Lung (tissue), 5 donors: ENCODE results near the gene FBXO28. TPM values are rescaled to one million over a fixed set of nuclear protein-coding genes. Genes with fewer than 3 reads are reported as not detected.

Experiments
- polyA plus RNA-seq, 2 donors: library from polyadenylated mRNA; stranded (reverse); fragments of 200-250 nt; gene quantifications; one replicate each; pipeline ENCODE4 v1.2.1, GENCODE V29; 2013
- small RNA-seq: library from RNA; depleted of rRNA; stranded (forward); fragments of <200 nt; gene quantifications from one replicate; pipeline ENCODE3, GENCODE V24; 2014; ENCODE audit warnings: low replicate concordance
- total RNA-seq, 2 donors: library from RNA; depleted of rRNA in 1 of 2; stranded (reverse); fragments of >200 nt in 1 of 2; gene quantifications; one replicate each; pipeline ENCODE4 v1.2.1, GENCODE V29; 2014 to 2021
- donor health status: Bipolar disorder and iron deficiency.
- donor health status: healthy.
- donor health status: DM: yes; HTN: yes; CAD: no.

Gene FBXO28
- total and polyA plus RNA-seq, 4 donors, result 10.1 to 41.5 (median 19.7) TPM

Small RNA genes within 50 kb of the gene (small RNA-seq; reads per million reads assigned to genes)
- gene AC092809.3 (not detected), gene RF00139 (not detected), gene RN7SKP49 (not detected)

Other genes with a start within 250 kb of the FBXO28 start
- 10 to 100 TPM; 65.8 to 69.7 TPM for gene DEGS1, start 69.1 kb downstream of the FBXO28 start, total RNA-seq
- 10 to 100 TPM; 41.2 to 68.7 TPM for gene DEGS1, start 69.1 kb downstream of the FBXO28 start, polyA plus RNA-seq
- gene NVL, start 216.1 kb downstream of the FBXO28 start, total RNA-seq, result 10 to 100 TPM; 20.1 to 38.0 TPM
- 10 to 100 TPM; 12.8 to 41.5 TPM for gene NVL, start 216.1 kb downstream of the FBXO28 start, polyA plus RNA-seq
- gene CNIH4, start 242.8 kb downstream of the FBXO28 start, total RNA-seq, result 10 to 100 TPM; 27.8 to 79.4 TPM
- gene CNIH4, start 242.8 kb downstream of the FBXO28 start, polyA plus RNA-seq, result 100 to 1,000 TPM; 146 TPM